GM23338 (cell line): ENCODE results near the gene SPATA31C1.

Source experiments
- EZH2 ChIP-seq: fragments of 200-600 bp; sonication (generic); IDR thresholded peaks from one replicate; pipeline ENCODE4 v1.8.0; 2017; ENCODE audit warnings: antibody characterized with exemption, mild to moderate bottlenecking, low read depth; ENCODE audit not compliant: unreplicated experiment
- EZH2phosphoT487 ChIP-seq: fragments of 200-600 bp; sonication (generic); IDR thresholded peaks from one replicate; pipeline ENCODE4 v1.8.1; 2018; ENCODE audit warnings: antibody characterized with exemption; ENCODE audit not compliant: unreplicated experiment
- NANOG ChIP-seq: IDR thresholded peaks from 2 replicates; pipeline ENCODE4 v1.6.1; 2016; ENCODE audit warnings: antibody characterized with exemption, borderline replicate concordance
- POLR2AphosphoS5 ChIP-seq: IDR thresholded peaks from 2 replicates; pipeline ENCODE4 v1.6.1; 2016; ENCODE audit warnings: antibody characterized with exemption, low read depth
- TF ChIP-seq, protein P1 (sequence below), 2 experiments: fragments of 200-600 bp in 1 of 2; sonication (generic) in 1 of 2; conservative IDR thresholded peaks; 2 replicates each; pipeline versions ENCODE4 v1.5.1 to v1.6.1; 2016 to 2017; ENCODE audit warnings: antibody characterized with exemption in 2 of 2, low read depth in 2 of 2, mild to moderate bottlenecking in 2 of 2, moderate library complexity in 1 of 2
- TF ChIP-seq, protein P2 (sequence below): IDR thresholded peaks from one replicate; pipeline ENCODE4 v1.6.1; 2018; ENCODE audit warnings: antibody characterized with exemption; ENCODE audit not compliant: unreplicated experiment
- TF ChIP-seq, protein P3 (sequence below): fragments of 250-450 bp; sonication (Bioruptor Pico); IDR thresholded peaks from 2 replicates; pipeline ENCODE4 v1.5.0; 2020; ENCODE audit warnings: mild to moderate bottlenecking, moderate library complexity

DNA sequence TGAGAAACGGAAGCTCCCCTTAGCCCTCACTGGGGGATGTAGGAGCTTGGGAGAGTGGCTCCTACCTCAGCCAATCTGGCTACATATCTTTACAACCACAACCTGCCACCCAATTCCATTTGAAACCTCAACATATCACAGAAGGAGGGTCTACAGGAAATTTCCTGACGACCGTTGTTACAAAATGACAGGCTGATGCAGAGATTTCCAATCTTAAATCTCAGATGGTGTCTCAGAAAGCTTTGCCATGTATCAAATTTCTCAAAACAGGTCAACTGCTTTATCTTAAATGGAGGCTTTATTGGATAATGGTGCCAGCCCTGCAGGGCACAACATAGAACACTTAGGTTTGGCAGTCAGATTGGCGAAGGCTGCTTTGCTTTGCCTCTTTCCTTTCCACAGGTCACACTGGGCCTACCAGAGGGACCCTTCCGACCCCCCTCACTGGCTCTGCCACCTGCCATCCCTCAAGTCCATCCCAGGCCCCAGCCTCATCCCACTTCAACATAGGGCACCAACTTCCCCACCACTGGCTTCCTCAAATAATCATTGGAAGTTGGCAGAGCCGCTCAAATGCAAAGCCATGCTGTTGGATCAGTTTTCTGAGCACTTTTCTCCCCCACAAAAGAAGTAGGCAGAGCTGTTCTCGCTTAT, 46.2 kb upstream of the SPATA31C1 start:
- TF ChIP-seq, protein P1, sequence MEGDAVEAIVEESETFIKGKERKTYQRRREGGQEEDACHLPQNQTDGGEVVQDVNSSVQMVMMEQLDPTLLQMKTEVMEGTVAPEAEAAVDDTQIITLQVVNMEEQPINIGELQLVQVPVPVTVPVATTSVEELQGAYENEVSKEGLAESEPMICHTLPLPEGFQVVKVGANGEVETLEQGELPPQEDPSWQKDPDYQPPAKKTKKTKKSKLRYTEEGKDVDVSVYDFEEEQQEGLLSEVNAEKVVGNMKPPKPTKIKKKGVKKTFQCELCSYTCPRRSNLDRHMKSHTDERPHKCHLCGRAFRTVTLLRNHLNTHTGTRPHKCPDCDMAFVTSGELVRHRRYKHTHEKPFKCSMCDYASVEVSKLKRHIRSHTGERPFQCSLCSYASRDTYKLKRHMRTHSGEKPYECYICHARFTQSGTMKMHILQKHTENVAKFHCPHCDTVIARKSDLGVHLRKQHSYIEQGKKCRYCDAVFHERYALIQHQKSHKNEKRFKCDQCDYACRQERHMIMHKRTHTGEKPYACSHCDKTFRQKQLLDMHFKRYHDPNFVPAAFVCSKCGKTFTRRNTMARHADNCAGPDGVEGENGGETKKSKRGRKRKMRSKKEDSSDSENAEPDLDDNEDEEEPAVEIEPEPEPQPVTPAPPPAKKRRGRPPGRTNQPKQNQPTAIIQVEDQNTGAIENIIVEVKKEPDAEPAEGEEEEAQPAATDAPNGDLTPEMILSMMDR (conservative IDR thresholded peaks at IDR 0.05; ENCODE audit: low read depth in 2 of 2), result no peak
- TF ChIP-seq EZH2 (no peak), POLR2AphosphoS5 (no peak), NANOG (no peak), EZH2phosphoT487 (no peak)
- TF ChIP-seq, protein P2, sequence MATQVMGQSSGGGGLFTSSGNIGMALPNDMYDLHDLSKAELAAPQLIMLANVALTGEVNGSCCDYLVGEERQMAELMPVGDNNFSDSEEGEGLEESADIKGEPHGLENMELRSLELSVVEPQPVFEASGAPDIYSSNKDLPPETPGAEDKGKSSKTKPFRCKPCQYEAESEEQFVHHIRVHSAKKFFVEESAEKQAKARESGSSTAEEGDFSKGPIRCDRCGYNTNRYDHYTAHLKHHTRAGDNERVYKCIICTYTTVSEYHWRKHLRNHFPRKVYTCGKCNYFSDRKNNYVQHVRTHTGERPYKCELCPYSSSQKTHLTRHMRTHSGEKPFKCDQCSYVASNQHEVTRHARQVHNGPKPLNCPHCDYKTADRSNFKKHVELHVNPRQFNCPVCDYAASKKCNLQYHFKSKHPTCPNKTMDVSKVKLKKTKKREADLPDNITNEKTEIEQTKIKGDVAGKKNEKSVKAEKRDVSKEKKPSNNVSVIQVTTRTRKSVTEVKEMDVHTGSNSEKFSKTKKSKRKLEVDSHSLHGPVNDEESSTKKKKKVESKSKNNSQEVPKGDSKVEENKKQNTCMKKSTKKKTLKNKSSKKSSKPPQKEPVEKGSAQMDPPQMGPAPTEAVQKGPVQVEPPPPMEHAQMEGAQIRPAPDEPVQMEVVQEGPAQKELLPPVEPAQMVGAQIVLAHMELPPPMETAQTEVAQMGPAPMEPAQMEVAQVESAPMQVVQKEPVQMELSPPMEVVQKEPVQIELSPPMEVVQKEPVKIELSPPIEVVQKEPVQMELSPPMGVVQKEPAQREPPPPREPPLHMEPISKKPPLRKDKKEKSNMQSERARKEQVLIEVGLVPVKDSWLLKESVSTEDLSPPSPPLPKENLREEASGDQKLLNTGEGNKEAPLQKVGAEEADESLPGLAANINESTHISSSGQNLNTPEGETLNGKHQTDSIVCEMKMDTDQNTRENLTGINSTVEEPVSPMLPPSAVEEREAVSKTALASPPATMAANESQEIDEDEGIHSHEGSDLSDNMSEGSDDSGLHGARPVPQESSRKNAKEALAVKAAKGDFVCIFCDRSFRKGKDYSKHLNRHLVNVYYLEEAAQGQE, result no peak
- TF ChIP-seq, protein P3, sequence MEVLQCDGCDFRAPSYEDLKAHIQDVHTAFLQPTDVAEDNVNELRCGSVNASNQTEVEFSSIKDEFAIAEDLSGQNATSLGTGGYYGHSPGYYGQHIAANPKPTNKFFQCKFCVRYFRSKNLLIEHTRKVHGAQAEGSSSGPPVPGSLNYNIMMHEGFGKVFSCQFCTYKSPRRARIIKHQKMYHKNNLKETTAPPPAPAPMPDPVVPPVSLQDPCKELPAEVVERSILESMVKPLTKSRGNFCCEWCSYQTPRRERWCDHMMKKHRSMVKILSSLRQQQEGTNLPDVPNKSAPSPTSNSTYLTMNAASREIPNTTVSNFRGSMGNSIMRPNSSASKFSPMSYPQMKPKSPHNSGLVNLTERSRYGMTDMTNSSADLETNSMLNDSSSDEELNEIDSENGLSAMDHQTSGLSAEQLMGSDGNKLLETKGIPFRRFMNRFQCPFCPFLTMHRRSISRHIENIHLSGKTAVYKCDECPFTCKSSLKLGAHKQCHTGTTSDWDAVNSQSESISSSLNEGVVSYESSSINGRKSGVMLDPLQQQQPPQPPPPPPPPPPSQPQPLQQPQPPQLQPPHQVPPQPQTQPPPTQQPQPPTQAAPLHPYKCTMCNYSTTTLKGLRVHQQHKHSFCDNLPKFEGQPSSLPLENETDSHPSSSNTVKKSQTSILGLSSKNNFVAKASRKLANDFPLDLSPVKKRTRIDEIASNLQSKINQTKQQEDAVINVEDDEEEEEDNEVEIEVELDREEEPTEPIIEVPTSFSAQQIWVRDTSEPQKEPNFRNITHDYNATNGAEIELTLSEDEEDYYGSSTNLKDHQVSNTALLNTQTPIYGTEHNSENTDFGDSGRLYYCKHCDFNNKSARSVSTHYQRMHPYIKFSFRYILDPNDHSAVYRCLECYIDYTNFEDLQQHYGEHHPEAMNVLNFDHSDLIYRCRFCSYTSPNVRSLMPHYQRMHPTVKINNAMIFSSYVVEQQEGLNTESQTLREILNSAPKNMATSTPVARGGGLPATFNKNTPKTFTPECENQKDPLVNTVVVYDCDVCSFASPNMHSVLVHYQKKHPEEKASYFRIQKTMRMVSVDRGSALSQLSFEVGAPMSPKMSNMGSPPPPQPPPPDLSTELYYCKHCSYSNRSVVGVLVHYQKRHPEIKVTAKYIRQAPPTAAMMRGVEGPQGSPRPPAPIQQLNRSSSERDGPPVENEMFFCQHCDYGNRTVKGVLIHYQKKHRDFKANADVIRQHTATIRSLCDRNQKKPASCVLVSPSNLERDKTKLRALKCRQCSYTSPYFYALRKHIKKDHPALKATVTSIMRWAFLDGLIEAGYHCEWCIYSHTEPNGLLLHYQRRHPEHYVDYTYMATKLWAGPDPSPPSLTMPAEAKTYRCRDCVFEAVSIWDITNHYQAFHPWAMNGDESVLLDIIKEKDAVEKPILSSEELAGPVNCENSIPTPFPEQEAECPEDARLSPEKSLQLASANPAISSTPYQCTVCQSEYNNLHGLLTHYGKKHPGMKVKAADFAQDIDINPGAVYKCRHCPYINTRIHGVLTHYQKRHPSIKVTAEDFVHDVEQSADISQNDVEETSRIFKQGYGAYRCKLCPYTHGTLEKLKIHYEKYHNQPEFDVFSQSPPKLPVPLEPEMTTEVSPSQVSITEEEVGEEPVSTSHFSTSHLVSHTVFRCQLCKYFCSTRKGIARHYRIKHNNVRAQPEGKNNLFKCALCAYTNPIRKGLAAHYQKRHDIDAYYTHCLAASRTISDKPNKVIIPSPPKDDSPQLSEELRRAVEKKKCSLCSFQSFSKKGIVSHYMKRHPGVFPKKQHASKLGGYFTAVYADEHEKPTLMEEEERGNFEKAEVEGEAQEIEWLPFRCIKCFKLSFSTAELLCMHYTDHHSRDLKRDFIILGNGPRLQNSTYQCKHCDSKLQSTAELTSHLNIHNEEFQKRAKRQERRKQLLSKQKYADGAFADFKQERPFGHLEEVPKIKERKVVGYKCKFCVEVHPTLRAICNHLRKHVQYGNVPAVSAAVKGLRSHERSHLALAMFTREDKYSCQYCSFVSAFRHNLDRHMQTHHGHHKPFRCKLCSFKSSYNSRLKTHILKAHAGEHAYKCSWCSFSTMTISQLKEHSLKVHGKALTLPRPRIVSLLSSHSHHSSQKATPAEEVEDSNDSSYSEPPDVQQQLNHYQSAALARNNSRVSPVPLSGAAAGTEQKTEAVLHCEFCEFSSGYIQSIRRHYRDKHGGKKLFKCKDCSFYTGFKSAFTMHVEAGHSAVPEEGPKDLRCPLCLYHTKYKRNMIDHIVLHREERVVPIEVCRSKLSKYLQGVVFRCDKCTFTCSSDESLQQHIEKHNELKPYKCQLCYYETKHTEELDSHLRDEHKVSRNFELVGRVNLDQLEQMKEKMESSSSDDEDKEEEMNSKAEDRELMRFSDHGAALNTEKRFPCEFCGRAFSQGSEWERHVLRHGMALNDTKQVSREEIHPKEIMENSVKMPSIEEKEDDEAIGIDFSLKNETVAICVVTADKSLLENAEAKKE, result no peak
